Right ventricle myocardium superior (tissue), 1 donor: ENCODE data around the gene PRDM16. TPM values are rescaled to one million over a fixed set of nuclear protein-coding genes. Genes with fewer than 3 reads are reported as not detected.
A peak's percentile ranks its signal among the peaks of the same experiment; 100 is the strongest.

Experiments used
- ATAC-seq: fragments of 200-7000 bp; cut with Tn5 transposase; one replicate; pipeline ENCODE4 v1.9.1; 2020; ENCODE audit warnings: mild to moderate bottlenecking; ENCODE audit not compliant: poor library complexity
- DNase-seq: peaks from one replicate; pipeline ENCODE4 v3.0.0-alpha.2; 2020
- intact Hi-C: fragments of 100-400 bp; cut with DNase I; formaldehyde crosslinking; loops from one replicate; pipeline ENCODE4 v1.11.2; 2022
- total RNA-seq: library from RNA; stranded (reverse); fragmentation: NEBNext Ultra II Directional; extraction: Animal tissue kit (Norgen Biotek cat#: 25700); gene quantifications from one replicate; pipeline ENCODE4 v1.2.1, GENCODE V29; 2021
- donor health status: DM: no; HTN: yes; CAD: no; lungs with severe emphysema.

Gene PRDM16
- total RNA-seq, 1 donor from 2014 or later: 14.2 TPM

GRCh38 chr1:3194760-3195479 lies 125.9 kb downstream of the PRDM16 start:
- DNase-seq (no peak), ATAC-seq (no peak)
- intact Hi-C loops: no loop called here

- ATAC-seq: no peak
- intact Hi-C loops: no loop called here
- no peak for DNase-seq
Observed at GRCh38 chr1:3195480-3195815, 126.4 kb downstream of the PRDM16 start.

DNA sequence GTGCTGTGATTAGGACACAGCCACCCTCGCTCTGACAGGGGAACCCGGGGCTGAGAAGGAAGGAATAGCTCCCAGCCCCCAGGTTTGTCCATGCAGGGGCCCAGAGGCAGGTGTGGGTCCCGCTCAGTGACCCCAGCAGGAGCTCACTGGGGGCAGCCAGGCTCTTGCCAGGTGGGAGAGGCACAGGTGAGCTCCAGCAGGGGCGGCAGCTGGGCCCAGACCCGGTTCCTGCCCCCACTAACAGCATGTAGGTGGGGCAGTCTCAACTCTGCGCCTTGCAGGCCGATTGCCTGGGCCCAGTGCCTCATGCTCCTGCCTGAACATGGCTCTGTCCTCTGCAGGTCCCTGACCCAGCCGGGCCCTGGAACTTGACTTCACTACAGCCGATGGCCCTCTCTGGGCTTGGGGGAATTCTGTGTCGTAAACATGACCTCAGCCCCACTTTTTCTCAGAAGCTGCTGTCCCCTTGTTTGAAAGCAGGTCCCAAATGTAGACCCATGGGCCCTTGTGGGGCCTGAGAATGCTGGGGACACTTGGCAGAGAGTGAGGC lies 127.0 kb downstream of the PRDM16 start:
- intact Hi-C loops: no loop called here
- ATAC-seq (no peak), DNase-seq (no peak)

GRCh38 chr1:3196577-3197245 lies 127.7 kb downstream of the PRDM16 start:
- no peak for ATAC-seq
- intact Hi-C loops: no loop called here

DNA sequence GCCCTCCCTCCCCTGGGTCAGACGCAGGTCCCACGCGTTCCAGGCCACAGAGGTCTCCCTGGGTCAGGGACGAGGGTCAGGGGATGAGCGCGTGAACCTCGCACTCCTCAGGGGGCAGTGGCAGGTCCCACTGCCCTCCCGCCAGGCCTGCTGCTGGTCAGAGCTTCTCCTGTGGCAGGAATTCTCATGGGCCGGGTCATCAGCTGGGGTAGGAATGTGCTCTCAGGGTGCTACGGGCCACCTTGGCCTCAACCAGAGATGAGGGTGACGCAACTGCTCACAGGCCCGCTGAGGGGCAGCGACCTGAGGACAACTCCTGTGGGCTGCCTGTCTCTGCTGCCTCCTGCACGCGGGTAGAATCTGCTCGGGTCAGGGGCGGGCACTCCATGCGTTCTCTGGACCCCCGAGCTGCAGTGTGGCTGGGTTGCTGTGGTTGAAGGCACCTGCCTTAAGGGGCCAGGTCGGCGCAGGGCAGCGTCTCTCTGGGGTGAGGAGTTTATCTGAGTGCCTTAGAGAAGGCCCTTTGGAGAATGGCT lies 128.8 kb downstream of the PRDM16 start:
- ATAC-seq (peak; percentile 20), DNase-seq (no peak)
- intact Hi-C loops: no loop called here

More at GRCh38 chr1:3196577-3197245, 127.7 kb downstream of the PRDM16 start:
- DNase-seq: no peak

GRCh38 chr1:3198371-3199271 lies 129.6 kb downstream of the PRDM16 start:
- intact Hi-C loops: no loop called here
- peak; percentile 49 for ATAC-seq
- no peak for DNase-seq

- ATAC-seq (no peak), DNase-seq (no peak)
- intact Hi-C loops: no loop called here
Observed at GRCh38 chr1:3204725-3205124, 135.7 kb downstream of the PRDM16 start.

- intact Hi-C loops: no loop called here
- DNase-seq (no peak), ATAC-seq (no peak)
Observed at GRCh38 chr1:3205815-3206214, 136.8 kb downstream of the PRDM16 start.

GRCh38 chr1:3206696-3207095 lies 137.7 kb downstream of the PRDM16 start:
- ATAC-seq: no peak
- intact Hi-C loops: no loop called here
- no peak for DNase-seq

DNA sequence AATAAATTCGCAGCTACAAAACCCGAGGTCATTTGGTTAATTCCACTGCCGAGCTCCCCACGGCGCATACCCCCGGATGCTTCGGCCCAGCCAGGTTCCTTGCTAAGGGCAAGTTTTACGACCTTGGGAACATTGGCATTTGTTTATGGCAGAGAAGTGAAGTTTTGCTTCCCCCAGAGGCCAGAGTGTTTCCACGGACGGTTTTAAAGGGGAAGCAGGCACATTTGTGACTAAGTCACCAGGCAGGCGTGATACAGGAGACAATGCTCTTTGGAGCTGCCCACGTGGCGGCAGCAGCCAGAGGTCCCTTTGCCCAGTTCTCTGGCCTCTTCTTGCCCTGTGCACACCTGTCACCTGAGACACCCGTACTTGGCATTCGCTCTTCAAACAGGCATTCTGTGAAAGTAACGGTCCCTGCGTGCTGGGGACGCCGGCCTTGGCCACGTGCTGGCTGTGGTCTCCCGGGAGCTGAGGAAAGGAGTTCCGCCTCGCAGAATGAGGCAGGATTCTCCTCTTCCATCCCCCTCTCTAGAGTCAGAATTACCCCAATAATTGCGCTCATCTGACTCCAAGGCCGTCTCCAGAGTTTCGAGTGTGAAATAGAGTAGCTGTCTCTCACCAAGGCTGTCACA lies 138.3 kb downstream of the PRDM16 start:
- peak; percentile 27 for ATAC-seq
- intact Hi-C loops: no loop called here
- DNase-seq: no peak

- no peak for DNase-seq
- intact Hi-C loops: no loop called here
- ATAC-seq: no peak
Observed at GRCh38 chr1:3208819-3209200, 139.8 kb downstream of the PRDM16 start.

DNA sequence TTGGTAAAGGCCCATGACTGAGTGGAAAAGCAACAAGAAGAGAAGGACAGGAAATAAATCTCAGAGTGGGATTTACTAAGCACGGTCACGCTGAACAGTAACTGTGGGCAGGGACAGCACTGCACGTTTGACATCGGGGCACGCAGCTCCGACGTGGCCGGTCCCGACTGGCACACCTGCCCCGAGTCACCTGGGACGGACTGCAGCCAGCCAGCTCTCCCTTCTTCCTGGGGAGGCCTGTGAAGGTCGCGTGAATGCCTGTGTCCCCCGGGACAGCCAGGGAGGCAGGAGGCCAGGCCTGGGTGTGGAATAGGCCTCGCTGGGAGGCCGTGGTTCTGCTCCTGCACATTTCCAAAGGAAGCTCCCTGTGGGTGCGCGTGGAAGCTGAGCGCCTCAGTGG lies 140.2 kb downstream of the PRDM16 start:
- DNase-seq (no peak), ATAC-seq (no peak)
- intact Hi-C loops: no loop called here

DNA sequence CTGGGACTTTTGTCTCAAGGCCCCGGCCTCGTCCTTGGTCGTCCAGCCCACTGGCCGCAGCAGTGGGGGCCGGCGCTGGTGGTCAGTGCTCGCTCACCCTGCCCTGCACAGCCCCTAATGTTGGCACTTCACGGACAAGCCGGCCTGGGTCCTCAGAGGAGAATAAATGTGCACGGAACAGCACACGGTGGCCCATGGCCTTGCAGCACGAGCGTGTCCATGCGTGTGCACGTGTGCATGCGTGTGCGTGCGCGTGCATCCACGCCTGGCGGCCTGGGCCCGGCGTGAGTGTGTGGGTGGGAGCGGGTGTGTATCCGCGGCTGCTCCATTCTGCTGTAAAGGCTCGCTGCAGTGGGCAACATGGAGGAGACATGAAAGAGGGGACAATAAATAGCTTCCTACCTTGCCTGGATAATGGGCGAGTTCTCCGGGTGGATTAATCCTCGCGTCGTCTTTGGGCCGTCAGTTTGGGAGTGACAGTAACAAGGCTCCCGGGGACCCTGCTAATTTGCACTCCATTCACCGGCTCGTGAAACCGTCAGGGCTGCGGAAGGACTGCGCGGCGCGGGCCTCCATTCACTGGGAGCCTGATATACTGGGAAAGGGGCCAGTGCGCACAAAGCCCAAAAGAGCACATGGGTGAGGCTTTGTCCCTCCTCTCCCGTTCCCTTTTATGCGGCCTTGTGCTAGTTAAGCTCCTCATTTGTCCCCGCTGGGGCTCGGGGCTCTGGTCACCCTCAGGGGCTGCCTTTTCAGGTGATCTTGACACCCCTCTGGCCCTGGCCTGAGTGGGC lies 142.8 kb downstream of the PRDM16 start:
- ATAC-seq (no peak), DNase-seq (no peak)
- intact Hi-C loops: no loop called here

GRCh38 chr1:3212453-3213355 lies 143.7 kb downstream of the PRDM16 start:
- intact Hi-C loops: no loop called here
- ATAC-seq: no peak

GRCh38 chr1:3213730-3214129 lies 144.7 kb downstream of the PRDM16 start:
- DNase-seq (no peak), ATAC-seq (peak; percentile 21)
- intact Hi-C loops: no loop called here

More at GRCh38 chr1:3212453-3213355, 143.7 kb downstream of the PRDM16 start:
- DNase-seq: no peak

DNA sequence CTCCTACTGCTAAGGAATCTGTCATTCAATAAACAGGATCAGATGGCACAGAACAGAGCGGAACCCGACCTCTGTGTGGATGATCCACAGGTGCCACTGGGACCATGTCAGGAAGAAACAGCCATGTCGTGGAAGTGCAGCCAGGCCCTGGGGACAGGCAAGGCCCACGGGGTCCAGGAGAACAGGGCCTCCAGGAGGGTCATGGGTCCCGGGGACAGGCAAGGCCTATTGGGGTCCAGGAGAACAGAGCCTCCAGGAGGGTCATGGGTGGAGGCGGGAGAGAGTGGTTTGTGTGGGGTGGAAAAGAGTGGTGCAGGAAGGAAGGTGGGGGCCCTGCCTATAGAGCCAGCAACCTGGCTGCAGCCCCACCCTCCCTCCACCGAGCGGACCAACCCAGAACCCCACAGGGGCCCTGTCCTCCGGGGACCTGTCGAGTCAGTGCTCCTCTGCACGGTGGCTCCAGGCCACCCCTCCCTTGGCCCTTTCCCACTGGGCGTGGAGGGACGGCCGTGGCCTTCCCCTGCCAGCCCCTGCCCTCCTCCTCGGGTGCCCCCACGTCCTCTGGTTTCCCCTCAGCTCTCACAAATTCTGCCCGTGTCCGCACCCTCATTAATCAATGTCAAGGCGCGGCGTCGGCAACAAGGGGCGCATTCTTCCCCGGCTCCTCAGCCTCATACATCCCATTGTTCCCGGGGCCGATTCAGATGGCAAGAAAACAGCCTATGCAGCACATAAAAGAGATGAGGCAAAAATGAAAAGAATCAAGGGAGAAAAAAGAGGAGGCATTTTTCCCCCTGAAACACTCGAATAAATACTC lies 146.4 kb downstream of the PRDM16 start:
- intact Hi-C loops: no loop called here
- DNase-seq (no peak), ATAC-seq (no peak)
